MM.1S (cell line): ENCODE measurements around the gene ARIH1.

ENCODE experiments used
- DNase-seq: peaks from one replicate; pipeline ENCODE4 v3.0.0-alpha.2; 2015
- H2AFZ ChIP-seq: fragments of 300-600 bp; sonication (generic); 2 replicates; pipeline ENCODE4 v1.6.0; 2016; ENCODE audit warnings: antibody characterized with exemption, low read length
- H3F3A ChIP-seq: fragments of 300-600 bp; sonication (generic); 2 replicates; pipeline ENCODE4 v1.6.1; 2016; ENCODE audit warnings: mild to moderate bottlenecking, antibody characterized with exemption, low read length, moderate library complexity, mixed read lengths; ENCODE audit not compliant: insufficient read depth
- H3K27ac ChIP-seq: fragments of 300-600 bp; sonication (generic); 2 replicates; pipeline ENCODE4 v1.5.1; 2016; ENCODE audit warnings: mild to moderate bottlenecking, low read length
- H3K27me3 ChIP-seq: fragments of 300-600 bp; sonication (generic); replicated peaks from 2 replicates; pipeline ENCODE4 v1.6.0; 2016; ENCODE audit warnings: low read length; ENCODE audit not compliant: insufficient read depth
- H3K36me3 ChIP-seq: fragments of 300-600 bp; sonication (generic); replicated peaks from 2 replicates; pipeline ENCODE4 v1.6.1; 2016; ENCODE audit warnings: mild to moderate bottlenecking, low read length, mixed read lengths; ENCODE audit not compliant: insufficient read depth
- H3K4me1 ChIP-seq: fragments of 300-600 bp; sonication (generic); 2 replicates; pipeline ENCODE4 v1.6.1; 2016; ENCODE audit warnings: low read length, mixed read lengths
- H3K4me2 ChIP-seq: fragments of 300-600 bp; sonication (generic); 2 replicates; pipeline ENCODE4 v1.6.0; 2016; ENCODE audit warnings: low read depth, low read length
- H3K4me3 ChIP-seq: fragments of 300-600 bp; sonication (generic); 2 replicates; pipeline ENCODE4 v1.5.1; 2016; ENCODE audit warnings: low read length, mixed read lengths
- H3K79me2 ChIP-seq: fragments of 300-600 bp; sonication (generic); 2 replicates; pipeline ENCODE4 v1.6.1; 2016; ENCODE audit warnings: mixed run types, low read length, mixed read lengths
- H3K9ac ChIP-seq: fragments of 300-600 bp; sonication (generic); 2 replicates; pipeline ENCODE4 v1.6.1; 2016; ENCODE audit warnings: low read length, mixed read lengths
- H3K9me2 ChIP-seq: fragments of 300-600 bp; sonication (generic); replicated peaks from 2 replicates; pipeline ENCODE4 v1.6.1; 2016; ENCODE audit warnings: mild to moderate bottlenecking, low read length, mixed read lengths; ENCODE audit not compliant: insufficient read depth
- H3K9me3 ChIP-seq: fragments of 300-600 bp; sonication (generic); replicated peaks from 2 replicates; pipeline ENCODE4 v1.6.1; 2016; ENCODE audit warnings: mild to moderate bottlenecking, low read length, mixed read lengths; ENCODE audit not compliant: insufficient read depth
- H4K20me1 ChIP-seq: fragments of 300-600 bp; sonication (generic); 2 replicates; pipeline ENCODE4 v1.6.1; 2016; ENCODE audit warnings: mild to moderate bottlenecking, low read length, moderate library complexity, mixed read lengths; ENCODE audit not compliant: insufficient read depth
- CTCF ChIP-seq: fragments of 300-600 bp; sonication (generic); IDR thresholded peaks from 2 replicates; pipeline ENCODE4 v1.5.1; 2016; ENCODE audit warnings: antibody characterized with exemption, low read length, mixed read lengths
- EZH2 ChIP-seq: fragments of 300-600 bp; sonication (generic); optimal IDR thresholded peaks from 2 replicates; pipeline ENCODE3; 2017; ENCODE audit warnings: low read depth, mild to moderate bottlenecking, antibody characterized with exemption, low read length, mixed read lengths
- EZH2phosphoT487 ChIP-seq: fragments of 300-600 bp; sonication (generic); IDR thresholded peaks from 2 replicates; pipeline ENCODE4 v1.6.1; 2018; ENCODE audit warnings: antibody characterized with exemption, low read length

The ARIH1 gene

GRCh38 chr15:72502220-72502809 lies 28.2 kb downstream of the ARIH1 start:
- H3K36me3 ChIP-seq = no peaks in the 10 kb centered on the region
- no peak overlapping the region for H3K27ac ChIP-seq
- peaks cover 29% of the 10 kb centered on the region; the same call in 1 of the 2 replicates for H4K20me1 ChIP-seq
- TF ChIP-seq CTCF = no peak
- TF ChIP-seq EZH2phosphoT487 = no peak
- no peak for TF ChIP-seq EZH2
- no peaks in the 10 kb centered on the region for H3K9me3 ChIP-seq
- H3K27me3 ChIP-seq = no peaks in the 10 kb centered on the region
- peaks cover 9% of the 10 kb centered on the region; the same call in 1 of the 2 replicates for H3K4me1 ChIP-seq
- H3K9me2 ChIP-seq = no peaks in the 10 kb centered on the region
- H3K79me2 ChIP-seq = peaks cover 95% of the 10 kb centered on the region
- H3F3A ChIP-seq = no peaks in the 10 kb centered on the region
- no peak for DNase-seq
- H3K9ac ChIP-seq = no peak overlapping the region
- H2AFZ ChIP-seq = no peak overlapping the region
- H3K4me2 ChIP-seq = no peak overlapping the region
- H3K4me3 ChIP-seq = no peak overlapping the region

- Histone ChIP-seq H3K36me3 (no peaks in the 10 kb centered on the region), H3K4me3 (no peak overlapping the region), H3K27ac (no peak overlapping the region), H3F3A (no peaks in the 10 kb centered on the region), H4K20me1 (peaks cover 26% of the 10 kb centered on the region; the same call in 1 of the 2 replicates), H3K9me3 (no peaks in the 10 kb centered on the region), H3K4me1 (peaks cover 9% of the 10 kb centered on the region; the same call in 1 of the 2 replicates), H2AFZ (no peak overlapping the region), H3K4me2 (no peak overlapping the region), H3K9ac (no peak overlapping the region), H3K9me2 (no peaks in the 10 kb centered on the region), H3K27me3 (no peaks in the 10 kb centered on the region), H3K79me2 (peaks cover 95% of the 10 kb centered on the region)
- TF ChIP-seq CTCF (no peak), EZH2phosphoT487 (no peak), EZH2 (no peak)
- no peak for DNase-seq
These were observed 29.0 kb downstream of the ARIH1 start for GRCh38 chr15:72503147-72503546.

GRCh38 chr15:72507402-72508092 lies 33.4 kb downstream of the ARIH1 start:
- no peak for DNase-seq
- Histone ChIP-seq H3K4me1 (peaks cover 9% of the 10 kb centered on the region; the same call in 1 of the 2 replicates), H3K36me3 (no peaks in the 10 kb centered on the region), H3K4me3 (no peak overlapping the region), H3K9me2 (no peaks in the 10 kb centered on the region), H3K79me2 (peaks cover 100% of the 10 kb centered on the region), H3F3A (no peaks in the 10 kb centered on the region), H3K9me3 (no peaks in the 10 kb centered on the region), H3K27me3 (no peaks in the 10 kb centered on the region), H2AFZ (no peak overlapping the region), H3K27ac (no peak overlapping the region), H3K9ac (no peak overlapping the region), H3K4me2 (no peak overlapping the region), H4K20me1 (peaks cover 25% of the 10 kb centered on the region; the same call in 1 of the 2 replicates)
- no peak for TF ChIP-seq EZH2
- TF ChIP-seq EZH2phosphoT487 = no peak
- no peak for TF ChIP-seq CTCF
